ENCODE results near the gene ABHD10.

ABHD10 gene

DNA sequence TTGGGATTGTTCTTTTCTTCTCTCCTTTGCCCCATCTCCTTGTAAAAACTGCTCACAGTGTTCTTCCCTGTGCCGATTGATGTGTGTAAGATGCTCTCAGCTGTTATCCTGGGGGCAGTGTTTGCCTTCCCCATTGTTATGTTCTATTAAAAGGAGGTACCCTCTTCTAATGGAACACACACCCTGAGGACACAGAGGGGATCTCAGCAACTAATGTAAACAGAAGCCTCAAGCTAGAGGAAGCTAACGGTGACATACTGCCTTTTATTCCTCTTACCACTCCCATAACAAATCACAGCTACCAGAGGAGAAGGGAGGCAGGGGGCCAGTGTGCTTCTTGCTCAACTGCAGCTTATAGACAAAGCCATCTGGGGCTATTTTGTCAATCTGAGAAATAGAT is 22.1 kb downstream of the ABHD10 start:
- no peak for DNase-seq (ENCODE audit: low read depth in 2 of 2)

DNA sequence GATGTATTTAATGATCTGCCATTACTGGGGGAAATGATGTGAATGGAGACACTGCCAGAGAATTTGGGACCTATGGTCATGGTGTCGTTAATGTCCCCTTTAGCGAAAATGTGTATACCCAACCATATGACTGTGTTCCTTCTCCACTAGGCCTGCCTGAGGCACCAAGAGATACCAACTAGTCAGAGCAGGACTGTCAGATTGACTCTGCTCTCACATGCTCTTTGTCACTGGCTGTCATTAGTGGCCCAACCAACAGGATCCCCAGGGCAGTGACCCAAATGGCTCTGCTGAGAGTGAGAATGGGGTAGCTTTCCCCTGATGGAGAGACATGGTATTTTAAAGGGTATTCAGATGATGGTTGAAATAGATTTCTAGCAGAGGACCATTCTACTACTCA is 22.7 kb downstream of the ABHD10 start:
- no peak for DNase-seq (ENCODE audit: low read depth in 2 of 2)

DNA sequence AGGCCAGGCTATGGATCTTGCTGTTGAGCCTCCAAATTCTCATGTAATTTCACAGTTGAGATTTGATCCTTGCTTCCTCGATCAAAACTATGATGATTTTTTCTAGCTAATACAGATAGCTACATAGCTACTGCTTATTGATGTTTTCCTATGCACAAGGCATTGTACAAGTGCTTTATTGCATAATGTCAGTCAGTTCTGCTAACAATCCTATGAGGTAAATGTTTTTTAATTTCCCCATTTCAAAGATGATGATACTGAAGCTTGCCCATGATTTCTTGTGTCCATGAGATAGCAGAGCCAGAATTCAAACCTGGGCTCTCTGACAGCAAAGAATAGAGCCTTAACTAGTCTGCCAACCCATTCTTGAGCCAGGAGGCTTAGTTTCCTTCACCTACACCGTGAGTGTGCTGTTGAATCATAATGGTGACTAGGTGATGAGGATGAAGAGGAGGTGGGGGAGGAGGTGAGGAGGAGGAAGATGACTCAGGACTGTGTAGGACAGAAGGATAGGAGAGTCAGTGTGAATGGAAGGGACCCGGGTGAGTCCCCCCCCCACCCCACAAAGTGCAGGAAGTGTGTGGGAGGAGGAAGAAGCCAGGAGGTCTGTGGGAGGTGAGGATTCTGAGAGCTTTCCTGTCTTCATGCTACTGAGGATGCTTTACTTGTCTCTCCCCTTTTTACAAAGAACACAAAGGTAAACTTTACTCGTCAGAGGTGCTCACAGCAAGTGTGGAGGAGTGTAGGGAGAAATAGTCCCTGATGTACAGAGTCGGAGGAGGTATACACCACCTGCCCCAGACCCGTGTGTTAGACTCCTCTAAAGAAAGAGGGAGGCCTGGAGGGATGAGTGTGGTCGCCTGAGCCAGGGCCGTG is 23.5 kb downstream of the ABHD10 start:
- DNase-seq (ENCODE audit: low read depth in 2 of 2), result peak; percentile 29 to 61

DNA sequence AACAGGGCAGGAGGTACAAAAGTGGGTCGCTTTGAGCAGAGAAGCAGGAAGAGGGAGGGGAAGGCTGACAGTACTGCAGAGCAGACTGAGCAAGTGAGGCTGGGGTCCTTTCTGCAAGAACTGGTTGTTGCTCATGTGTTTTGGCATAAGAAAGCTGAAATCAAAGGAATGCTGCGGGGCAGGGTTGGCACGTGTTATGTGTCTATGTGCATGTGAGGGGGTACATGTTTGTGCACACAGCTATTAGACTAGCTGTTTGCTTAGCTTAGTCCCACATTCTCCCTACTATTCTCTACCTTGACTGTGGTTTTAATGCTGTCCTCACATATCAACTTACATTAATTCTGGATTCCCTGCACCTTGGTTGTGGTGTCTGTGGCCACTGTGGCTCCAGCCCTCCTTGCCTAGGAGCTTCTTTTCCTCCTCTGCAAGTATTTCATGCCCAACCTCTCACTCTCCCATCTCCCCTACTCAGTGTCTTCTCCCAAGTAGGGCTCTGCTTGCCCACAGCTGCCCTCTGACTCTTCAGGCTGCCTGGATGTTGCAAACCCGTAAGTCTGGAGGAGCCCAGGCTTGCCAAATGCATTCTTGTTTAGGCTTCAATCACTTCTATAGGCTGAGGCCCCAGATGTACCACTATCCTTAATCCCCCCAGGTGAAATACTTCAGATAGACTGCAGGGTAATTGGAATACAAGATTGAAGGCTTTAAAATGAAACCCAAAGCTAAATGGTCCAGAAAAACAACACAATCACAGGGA is 24.7 kb downstream of the ABHD10 start:
- DNase-seq (ENCODE audit: low read depth in 2 of 2), result no peak

DNA sequence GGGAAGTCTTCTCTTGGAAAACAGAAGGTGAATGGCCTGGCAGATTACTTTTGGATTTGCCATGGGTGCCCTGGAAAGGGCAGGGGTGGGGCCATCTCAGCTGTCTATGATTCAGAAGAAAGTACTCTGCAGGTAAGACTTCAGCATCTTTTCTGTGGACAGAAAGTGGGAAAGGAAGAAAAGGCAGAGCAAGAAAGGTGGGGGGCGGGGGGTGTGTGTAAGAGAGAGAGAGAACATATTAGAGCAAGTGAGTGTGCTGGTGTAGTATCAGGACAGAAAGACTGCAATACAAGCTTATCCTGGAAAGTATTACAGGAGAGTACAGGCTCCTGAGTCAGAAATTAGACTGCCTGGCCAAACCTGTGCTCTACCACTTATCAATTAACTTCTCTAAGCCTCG is 25.4 kb downstream of the ABHD10 start:
- no peak for DNase-seq (ENCODE audit: low read depth in 2 of 2)

DNA sequence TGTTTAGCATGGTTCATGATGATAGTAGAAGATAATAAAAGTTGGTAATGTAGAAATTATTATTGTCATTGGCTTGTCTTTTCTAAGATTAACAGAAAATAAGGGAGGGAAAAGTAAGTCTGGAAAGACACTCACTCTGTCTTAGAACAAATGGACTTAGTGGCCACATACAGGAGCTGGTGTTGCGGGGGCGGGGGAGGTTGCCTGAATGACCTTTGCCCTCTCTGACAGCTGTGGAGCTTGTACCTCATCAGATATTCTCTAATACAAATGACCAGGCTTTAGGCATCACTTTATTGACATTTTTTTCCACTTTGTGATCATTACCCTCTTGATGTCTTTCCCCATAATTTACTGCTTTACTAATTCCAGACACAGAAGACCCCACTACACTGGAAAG is 25.8 kb downstream of the ABHD10 start:
- DNase-seq (ENCODE audit: low read depth in 2 of 2), result no peak

DNA sequence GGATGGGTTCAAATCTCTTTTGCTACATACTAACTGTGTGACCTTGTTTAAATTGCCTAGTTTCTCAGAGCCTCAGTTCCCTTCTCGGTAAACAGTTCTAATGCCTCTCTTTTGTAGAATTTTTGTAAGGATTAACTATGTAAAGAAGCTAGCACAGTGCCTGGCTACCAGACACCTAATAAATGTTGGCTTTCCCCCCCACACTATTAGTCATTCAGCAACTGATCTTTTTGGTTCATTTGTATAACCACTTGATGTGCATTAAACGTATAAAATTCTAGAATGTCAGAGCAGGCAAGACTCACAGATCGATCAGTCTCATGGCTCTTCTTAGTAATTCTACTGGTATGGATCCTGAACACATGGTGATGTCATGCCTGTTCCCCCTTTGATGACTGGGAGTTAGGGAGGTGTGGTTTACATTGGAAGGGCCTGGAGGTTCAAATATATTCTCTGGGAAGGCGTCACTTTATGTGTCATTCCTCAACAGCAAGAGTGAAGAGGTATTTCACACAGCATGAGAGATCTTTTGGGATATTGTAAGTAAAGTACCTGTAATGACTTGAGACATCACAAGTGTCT is 26.4 kb downstream of the ABHD10 start:
- DNase-seq (ENCODE audit: low read depth in 2 of 2), result no peak

DNA sequence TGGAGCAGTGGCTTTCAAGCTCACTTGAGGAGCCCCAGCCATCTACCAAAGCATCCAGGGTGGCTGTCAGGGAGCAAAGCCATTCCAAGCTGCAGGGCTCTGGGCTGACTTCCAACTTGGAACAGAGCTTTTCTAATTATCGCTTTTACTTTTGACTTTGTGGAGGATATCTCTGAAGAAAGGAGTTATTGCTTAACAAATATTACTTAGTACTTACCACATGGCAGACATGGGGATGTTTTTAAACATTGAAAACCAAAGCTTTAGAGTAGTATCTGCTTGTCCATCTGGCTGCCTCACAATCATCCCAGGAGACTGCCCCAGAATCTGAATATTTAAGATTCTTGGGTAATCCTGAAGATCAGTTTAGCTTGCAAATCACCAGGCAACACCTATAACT is 28.8 kb downstream of the ABHD10 start:
- no peak for DNase-seq (ENCODE audit: low read depth in 2 of 2)

DNA sequence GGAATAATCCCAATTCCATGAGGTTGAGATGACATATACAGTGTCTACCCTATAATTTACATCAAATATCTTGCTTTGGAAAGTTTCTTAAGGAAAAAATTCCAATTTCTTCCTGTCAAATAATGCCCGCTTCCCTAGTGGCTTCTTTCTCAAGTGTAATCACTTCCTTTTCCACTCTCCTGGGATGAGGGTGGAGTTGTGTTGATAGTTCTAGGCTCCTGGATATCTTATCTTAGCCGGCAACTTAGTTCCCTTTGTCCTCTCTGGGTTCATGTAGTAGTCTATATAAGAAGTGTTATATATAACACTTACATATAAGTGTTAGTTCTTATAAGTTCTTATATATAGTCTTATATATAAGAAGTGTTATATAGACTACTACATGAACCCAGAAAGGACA is 30.8 kb downstream of the ABHD10 start:
- DNase-seq (ENCODE audit: low read depth in 2 of 2), result no peak

DNA sequence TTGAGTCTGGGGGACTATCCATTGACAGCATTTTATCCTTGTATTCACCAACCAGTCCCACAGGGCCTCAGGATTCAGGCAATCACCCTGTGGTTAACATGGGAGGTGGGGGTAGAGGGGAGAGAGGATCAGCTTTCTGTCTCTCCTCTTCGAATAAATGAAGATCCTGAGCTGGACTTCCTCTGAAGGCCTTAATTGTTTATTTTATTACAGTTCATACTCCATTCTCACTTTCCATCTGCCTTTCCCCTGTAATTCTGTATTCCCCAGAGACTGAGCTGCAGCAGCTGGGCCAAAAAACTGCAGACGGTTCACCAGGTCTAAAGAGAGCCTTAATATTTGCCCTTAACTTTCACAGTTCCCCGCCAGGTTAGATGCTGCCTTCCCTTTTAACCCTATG is 31.8 kb downstream of the ABHD10 start:
- DNase-seq (ENCODE audit: low read depth in 2 of 2), result no peak

DNA sequence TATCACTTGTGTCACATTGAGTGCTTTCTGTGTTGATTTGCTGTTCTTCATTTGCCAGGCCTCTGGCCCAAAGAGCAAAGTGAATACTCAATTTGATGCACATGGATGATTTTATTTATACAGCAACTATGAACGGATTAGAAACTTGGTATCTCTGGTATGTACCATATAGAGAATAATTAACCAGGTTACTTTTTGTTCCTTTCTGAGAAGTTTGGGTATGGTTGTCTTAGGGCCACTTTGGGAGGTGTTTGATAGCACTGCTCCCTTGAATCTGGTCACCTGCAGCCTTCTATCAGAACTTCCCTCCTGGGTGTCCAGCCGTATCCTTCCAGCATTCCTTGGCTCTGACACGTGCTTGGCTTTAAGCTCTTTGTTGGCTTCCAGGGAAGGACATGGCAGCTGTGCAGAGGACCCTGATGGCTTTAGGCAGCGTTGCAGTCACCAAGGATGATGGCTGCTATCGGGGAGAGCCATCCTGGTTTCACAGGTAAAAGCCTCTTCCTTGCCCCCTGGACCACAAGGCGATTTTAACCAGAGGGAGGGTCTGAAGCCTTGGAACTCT is 32.6 kb downstream of the ABHD10 start:
- DNase-seq (ENCODE audit: low read depth in 2 of 2), result no peak

DNA sequence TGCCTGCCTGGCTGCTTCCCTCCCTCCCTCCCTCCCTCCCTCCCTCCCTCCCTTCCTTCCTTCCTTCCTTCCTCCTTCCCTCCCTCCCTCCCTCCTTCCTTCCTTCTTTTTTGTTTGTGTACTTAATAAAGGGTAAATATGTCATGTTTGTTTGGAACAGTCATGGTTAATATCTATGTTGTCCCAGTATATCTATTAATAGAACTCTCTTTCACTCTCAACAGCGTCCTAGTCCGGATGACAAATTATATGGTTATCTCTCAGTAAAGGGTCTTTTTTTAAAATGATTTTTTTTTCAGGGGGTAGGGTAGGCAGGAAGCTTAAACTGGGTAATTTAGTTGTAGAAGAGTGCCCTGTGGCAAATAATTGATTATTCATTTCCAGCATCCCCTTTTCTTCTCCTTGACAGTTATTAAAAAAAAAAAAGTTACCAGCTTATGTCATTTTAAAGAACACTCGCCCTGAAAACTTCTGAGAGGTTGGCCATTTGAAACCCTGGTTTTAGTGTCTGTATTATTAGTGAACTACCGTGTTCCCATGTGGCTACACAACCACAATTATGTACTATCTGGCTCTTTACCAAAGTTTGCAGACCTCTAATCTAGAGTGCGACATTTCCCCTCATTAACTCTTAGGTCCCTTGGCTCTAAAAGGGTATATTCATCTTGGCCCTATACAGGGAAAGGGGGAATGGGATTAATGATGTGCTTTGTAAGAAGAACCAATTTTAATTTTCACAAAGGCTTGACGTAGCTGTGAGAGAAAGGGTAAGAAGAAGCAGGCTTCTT is 33.6 kb downstream of the ABHD10 start:
- no peak for DNase-seq (ENCODE audit: low read depth in 2 of 2)

DNA sequence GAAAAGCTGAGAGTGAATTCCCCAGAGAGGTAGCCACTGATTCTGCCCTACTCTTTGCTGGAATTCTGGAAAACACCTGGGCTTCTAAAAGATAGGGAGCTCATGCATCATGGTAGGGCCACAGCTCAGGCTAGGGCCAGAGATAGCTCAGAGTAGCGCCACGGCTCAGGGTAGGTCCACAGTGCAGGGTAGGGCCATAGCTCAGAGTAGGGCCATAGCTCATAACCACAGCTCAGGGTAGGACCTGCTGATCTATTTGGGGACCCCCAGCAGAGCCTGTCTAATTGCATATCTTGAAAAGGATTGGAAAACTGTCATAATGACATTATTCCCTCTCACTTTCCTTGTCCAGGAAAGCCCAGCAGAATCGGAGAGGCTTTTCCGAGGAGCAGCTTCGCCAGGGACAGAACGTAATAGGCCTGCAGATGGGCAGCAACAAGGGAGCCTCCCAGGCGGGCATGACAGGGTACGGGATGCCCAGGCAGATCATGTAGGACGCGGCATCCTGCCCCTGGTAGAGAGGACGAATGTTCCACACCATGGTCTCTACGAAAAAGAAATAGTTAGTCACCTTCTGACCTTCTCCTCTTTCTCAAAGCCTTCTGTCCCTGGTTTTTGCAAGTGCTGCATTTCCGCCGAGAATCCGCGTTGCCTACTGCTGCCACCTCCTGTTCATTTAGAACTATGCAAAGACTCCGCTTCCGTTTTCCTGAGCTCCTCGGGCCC is 34.4 kb downstream of the ABHD10 start:
- DNase-seq (ENCODE audit: low read depth in 2 of 2), result peak; percentile 39 to 62

DNA sequence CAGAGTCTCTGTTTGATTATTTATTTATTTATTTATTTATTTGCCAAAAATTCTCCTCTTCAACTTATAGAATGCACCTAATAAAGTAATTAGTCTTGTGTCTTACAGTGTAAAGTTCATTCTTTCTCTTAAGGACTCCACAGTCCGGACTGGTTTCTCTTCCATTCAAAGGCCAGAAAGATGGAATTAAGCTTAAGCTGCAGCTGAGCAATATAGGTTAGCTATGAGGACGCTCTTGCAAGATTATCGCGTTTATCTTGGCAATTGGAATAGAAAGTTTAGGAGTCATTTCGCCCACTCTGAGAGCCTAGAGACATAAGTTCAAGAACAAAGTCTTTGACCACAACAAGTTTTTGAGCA is 34.9 kb downstream of the ABHD10 start:
- no peak for DNase-seq (ENCODE audit: low read depth in 2 of 2)

DNA sequence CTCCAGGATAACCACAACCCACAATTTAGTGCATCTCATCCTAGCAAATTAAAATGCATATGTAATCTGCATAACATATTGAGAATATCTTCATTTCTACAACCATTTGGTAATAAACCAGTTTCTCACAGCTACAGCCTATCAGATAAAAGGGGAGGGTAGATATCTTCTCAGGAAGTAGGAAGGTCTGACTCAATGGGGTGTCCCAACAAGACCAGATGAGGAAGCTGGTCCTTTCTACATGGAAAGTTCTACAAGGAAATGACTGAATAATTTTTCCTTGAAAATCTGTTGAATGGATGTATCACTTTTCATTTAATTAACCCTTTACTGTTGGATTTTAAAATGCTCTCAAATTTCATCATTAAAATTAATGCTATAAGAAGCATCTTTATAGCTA is 38.3 kb downstream of the ABHD10 start:
- no peak for DNase-seq (ENCODE audit: low read depth in 2 of 2)

DNA sequence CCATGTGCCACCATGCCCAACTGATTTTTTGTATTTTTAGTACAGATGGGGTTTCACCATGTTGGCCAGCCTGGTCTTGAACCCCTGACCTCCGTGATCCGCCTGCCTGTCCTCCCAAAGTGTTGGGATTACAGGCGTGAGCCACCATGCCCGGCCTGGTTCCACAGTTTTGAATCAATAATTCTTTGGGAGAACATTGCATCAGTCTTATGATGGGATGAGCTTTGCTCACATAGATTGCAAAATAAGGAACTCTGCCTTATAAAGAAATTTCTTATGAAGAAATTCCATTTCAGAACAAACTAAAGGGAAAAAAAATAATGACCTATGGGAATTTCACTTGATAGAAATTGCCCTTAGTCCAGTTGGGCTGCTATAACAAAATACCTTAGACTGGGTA is 39.9 kb downstream of the ABHD10 start:
- no peak for DNase-seq (ENCODE audit: low read depth in 2 of 2)

DNA sequence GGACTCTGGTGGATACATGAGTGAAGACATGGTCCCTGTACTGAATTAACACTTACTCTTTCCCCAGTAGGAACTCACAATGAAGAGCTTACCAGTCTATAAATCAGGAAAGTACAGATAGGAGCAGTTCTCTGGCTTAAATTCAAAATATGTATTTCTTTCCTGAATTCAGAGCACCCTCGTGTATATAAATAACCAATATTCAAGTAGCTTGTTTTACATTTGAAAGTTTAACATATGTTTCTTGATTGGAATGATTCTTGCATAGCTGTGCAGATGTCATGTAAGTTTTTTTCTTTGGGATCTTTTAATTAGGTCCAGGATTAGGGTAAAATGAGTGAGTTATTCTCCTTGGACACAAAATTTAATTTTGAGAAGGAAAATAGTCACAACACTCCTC is 40.9 kb downstream of the ABHD10 start:
- no peak for DNase-seq (ENCODE audit: low read depth in 2 of 2)

DNA sequence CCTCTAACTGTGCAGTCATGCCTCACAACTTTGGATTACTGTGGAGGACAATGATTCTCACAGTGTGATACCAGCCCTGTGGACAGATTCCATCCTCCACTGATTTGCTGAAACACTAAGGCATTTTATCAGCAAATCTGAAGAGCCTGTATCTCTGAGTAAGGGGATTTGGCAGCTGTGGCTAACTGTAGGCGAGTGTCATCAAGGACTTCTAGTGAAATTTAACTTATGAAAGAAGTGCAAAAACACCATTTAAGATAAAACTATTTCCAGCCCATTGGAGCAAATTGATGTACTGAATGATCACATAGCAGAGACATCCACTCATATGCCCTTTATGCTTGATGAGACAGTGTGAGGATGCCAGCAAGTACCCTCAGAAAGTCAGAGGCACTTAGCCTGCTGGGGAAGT is 41.9 kb downstream of the ABHD10 start:
- DNase-seq (ENCODE audit: low read depth in 2 of 2), result no peak

DNA sequence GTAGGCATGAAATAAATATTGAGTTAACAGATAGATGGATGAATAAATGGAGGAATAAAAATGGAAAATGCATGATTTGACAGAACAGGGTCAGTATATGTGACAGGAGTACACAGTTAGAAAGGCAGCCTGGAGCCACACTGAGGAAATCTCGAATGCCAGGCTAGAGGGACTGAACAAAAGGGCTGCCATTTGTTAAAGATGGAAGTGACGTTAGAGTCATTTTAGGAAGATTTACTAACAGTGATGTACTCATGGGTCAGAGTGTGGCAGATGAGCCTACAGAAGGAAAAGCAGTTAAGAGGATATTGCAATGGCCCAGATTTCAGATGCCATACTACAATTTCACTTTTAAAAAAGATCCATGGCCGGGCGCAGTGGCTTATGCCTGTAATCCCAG is 48.3 kb downstream of the ABHD10 start:
- DNase-seq (ENCODE audit: low read depth in 2 of 2), result no peak

DNA sequence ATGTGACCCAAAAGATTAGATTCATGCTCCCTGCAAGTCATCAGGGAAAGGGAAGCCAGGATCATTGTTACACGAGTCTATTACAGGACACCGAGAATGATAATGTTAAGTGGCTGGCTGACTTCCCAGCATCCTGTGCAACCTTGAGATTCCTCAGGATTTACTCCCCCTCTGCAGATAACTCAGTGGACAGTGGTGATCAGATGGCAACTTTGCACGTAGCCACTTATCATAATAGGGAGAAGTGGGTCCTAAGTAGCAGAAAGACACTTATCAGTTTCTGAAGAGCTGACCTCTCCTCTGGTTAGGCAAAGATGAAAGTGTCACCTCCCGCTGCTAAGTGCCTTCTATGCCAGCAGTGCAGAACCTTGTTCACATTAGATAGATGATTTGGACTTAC is 49.0 kb downstream of the ABHD10 start:
- DNase-seq (ENCODE audit: low read depth in 2 of 2), result no peak

DNA sequence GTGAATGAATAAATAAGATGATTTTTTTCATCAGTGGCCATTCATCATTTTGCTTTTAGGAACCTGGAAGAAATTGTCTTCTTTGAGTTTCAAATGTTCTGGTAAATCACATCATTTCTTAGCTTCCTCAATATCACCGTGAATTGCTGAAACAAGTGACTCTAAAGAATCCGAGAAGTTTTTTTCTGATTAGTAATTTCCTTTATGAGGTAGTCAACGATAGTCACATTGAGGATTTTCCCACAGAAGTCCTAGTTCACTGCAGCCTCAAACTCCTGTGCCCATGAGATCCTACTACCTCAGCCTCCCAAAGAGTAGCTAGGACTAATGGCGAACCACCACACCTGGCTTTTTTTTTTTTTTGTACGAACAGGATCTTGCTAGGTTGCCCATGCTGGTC is 52.1 kb downstream of the ABHD10 start:
- DNase-seq (ENCODE audit: low read depth in 2 of 2), result no peak

Measured in stimulated activated CD4-positive, alpha-beta T cell treated with anti-CD3 and anti-CD28 coated beads, Interleukin-1b, Interleukin-23, amount 100 ng/mL, for 4 hours (primary cell).